Astrocyte (in vitro differentiated cells and primary cell): ENCODE data around the gene C19orf85. TPM values are rescaled to one million over a fixed set of nuclear protein-coding genes. Genes with fewer than 3 reads are reported as not detected.

Experiments
- DNase-seq: peaks from one replicate; pipeline ENCODE4 v3.0.0-alpha.2; 2010; ENCODE audit warnings: low read depth
- FAIRE-seq: peaks from 2 replicates; lab custom pipeline; 2011; peaks lifted over from hg19 to GRCh38; lab: Jason Lieb, UNC
- H2AFZ ChIP-seq: 2 replicates; pipeline ENCODE4 v1.6.0; 2012; ENCODE audit warnings: low read depth, low read length, inconsistent platforms
- H3K27ac ChIP-seq: 2 replicates; pipeline ENCODE4 v1.5.1; 2011; ENCODE audit warnings: low read depth, low read length, inconsistent platforms
- H3K27me3 ChIP-seq: 2 replicates; pipeline ENCODE4 v1.6.0; 2011; ENCODE audit warnings: low read length, inconsistent platforms; ENCODE audit not compliant: insufficient read depth
- H3K36me3 ChIP-seq: 2 replicates; pipeline ENCODE4 v1.5.1; 2011; ENCODE audit warnings: low read length, inconsistent platforms; ENCODE audit not compliant: insufficient read depth
- H3K4me1 ChIP-seq: 2 replicates; pipeline ENCODE4 v1.5.1; 2011; ENCODE audit warnings: low read length, inconsistent platforms; ENCODE audit not compliant: insufficient read depth
- H3K4me2 ChIP-seq: 2 replicates; pipeline ENCODE4 v1.6.0; 2012; ENCODE audit warnings: low read length, inconsistent platforms
- H3K4me3 ChIP-seq: 2 replicates; pipeline ENCODE4 v1.5.1; 2011; ENCODE audit warnings: low read depth, mild to moderate bottlenecking, low read length, inconsistent platforms; ENCODE audit not compliant: insufficient read depth
- H3K79me2 ChIP-seq: 2 replicates; pipeline ENCODE4 v1.6.0; 2012; ENCODE audit warnings: mild to moderate bottlenecking, low read length, inconsistent platforms; ENCODE audit not compliant: insufficient read depth
- H3K9ac ChIP-seq: 2 replicates; pipeline ENCODE4 v1.6.0; 2012; ENCODE audit warnings: mild to moderate bottlenecking, low read length, inconsistent platforms
- H3K9me3 ChIP-seq: 2 replicates; pipeline ENCODE4 v1.5.1; 2012; ENCODE audit warnings: low read depth, mild to moderate bottlenecking, low read length, inconsistent platforms; ENCODE audit not compliant: insufficient read depth
- H4K20me1 ChIP-seq: 2 replicates; pipeline ENCODE4 v1.6.0; 2012; ENCODE audit warnings: low read length, inconsistent platforms; ENCODE audit not compliant: insufficient read depth
- H3K27ac Mint-ChIP-seq: one replicate; pipeline ENCODE4 v1.8.0; 2021; ENCODE audit warnings: mild to moderate bottlenecking, mixed read lengths; ENCODE audit not compliant: unreplicated experiment
- H3K27me3 Mint-ChIP-seq: one replicate; pipeline ENCODE4 v1.8.0; 2021; ENCODE audit warnings: low read depth, mixed read lengths; ENCODE audit not compliant: unreplicated experiment
- H3K36me3 Mint-ChIP-seq: one replicate; pipeline ENCODE4 v1.8.0; 2021; ENCODE audit warnings: low read depth, mixed read lengths; ENCODE audit not compliant: unreplicated experiment
- H3K4me1 Mint-ChIP-seq: one replicate; pipeline ENCODE4 v1.8.0; 2021; ENCODE audit warnings: low read depth, mixed read lengths; ENCODE audit not compliant: unreplicated experiment
- H3K4me3 Mint-ChIP-seq: one replicate; pipeline ENCODE4 v1.8.0; 2021; ENCODE audit warnings: mild to moderate bottlenecking, moderate library complexity, mixed read lengths; ENCODE audit not compliant: unreplicated experiment
- H3K9me3 Mint-ChIP-seq: one replicate; pipeline ENCODE4 v1.8.0; 2021; ENCODE audit warnings: mild to moderate bottlenecking, mixed read lengths; ENCODE audit not compliant: unreplicated experiment
- CTCF ChIP-seq: IDR thresholded peaks from 2 replicates; pipeline ENCODE4 v1.5.1; 2011; ENCODE audit warnings: low read depth, mild to moderate bottlenecking, inconsistent platforms, low read length, moderate library complexity; ENCODE audit not compliant: insufficient read depth
- EZH2 ChIP-seq: IDR thresholded peaks from 2 replicates; pipeline ENCODE4 v1.6.1; 2012; ENCODE audit warnings: mild to moderate bottlenecking, low read length, inconsistent platforms; ENCODE audit not compliant: insufficient read depth
- total RNA-seq: library from RNA; stranded (reverse); gene quantifications from 2 replicates; pipeline ENCODE4 v1.2.1, GENCODE V29; 2021

C19orf85 gene
- total RNA-seq, 1 donor from 2014 or later, result not detected

- Histone ChIP-seq H3K36me3 (no peaks in the 10 kb centered on the region), H3K9ac (no peak overlapping the region), H3K27ac (no peak overlapping the region), H3K9me3 (peaks cover 11% of the 10 kb centered on the region), H3K4me2 (no peak overlapping the region), H3K27me3 (peaks cover 36% of the 10 kb centered on the region), H3K4me1 (no peaks in the 10 kb centered on the region), H2AFZ (no peak overlapping the region), H3K79me2 (no peaks in the 10 kb centered on the region), H3K4me3 (no peak overlapping the region), H4K20me1 (no peaks in the 10 kb centered on the region)
- no peak for FAIRE-seq
- no peaks in the 10 kb centered on the region for H3K36me3 Mint-ChIP-seq
- H3K27me3 Mint-ChIP-seq, result peaks cover 47% of the 10 kb centered on the region
- no peak overlapping the region for H3K27ac Mint-ChIP-seq
- peaks cover 10% of the 10 kb centered on the region for H3K9me3 Mint-ChIP-seq
- H3K4me3 Mint-ChIP-seq, result no peak overlapping the region
- no peak for DNase-seq
- TF ChIP-seq EZH2 (no peak), CTCF (no peak)
- H3K4me1 Mint-ChIP-seq, result no peaks in the 10 kb centered on the region
Observed at GRCh38 chr19:55436847-55437246, 27.7 kb downstream of the C19orf85 start.

- peaks cover 11% of the 10 kb centered on the region for H3K9me3 ChIP-seq
Observed at GRCh38 chr19:55435020-55435419, 29.5 kb downstream of the C19orf85 start.

More at GRCh38 chr19:55435020-55435419, 29.5 kb downstream of the C19orf85 start:
- Mint-ChIP-seq H3K4me1 (no peaks in the 10 kb centered on the region), H3K4me3 (no peak overlapping the region), H3K36me3 (no peaks in the 10 kb centered on the region), H3K27ac (no peak overlapping the region), H3K9me3 (peaks cover 11% of the 10 kb centered on the region), H3K27me3 (peaks cover 40% of the 10 kb centered on the region)
- TF ChIP-seq EZH2 (no peak), CTCF (no peak)
- FAIRE-seq (peak; percentile 20), DNase-seq (no peak)
- Histone ChIP-seq H3K9ac (no peak overlapping the region), H4K20me1 (no peaks in the 10 kb centered on the region), H3K4me3 (no peak overlapping the region), H3K4me2 (no peak overlapping the region), H3K4me1 (no peaks in the 10 kb centered on the region), H2AFZ (no peak overlapping the region), H3K27me3 (peaks cover 20% of the 10 kb centered on the region), H3K36me3 (no peaks in the 10 kb centered on the region), H3K27ac (no peak overlapping the region), H3K79me2 (no peaks in the 10 kb centered on the region)
